UCSD-AML1 (cell line): ENCODE data around the gene PSMD9.

Experiments used
- DNase-seq: peaks from one replicate; lab custom pipeline; 2025; ENCODE audit not compliant: unreplicated experiment; lab: John Stamatoyannopoulos, UW

The PSMD9 gene

GRCh38 chr12:121949648-121950397, 61.2 kb downstream of the PSMD9 start:
- DNase-seq, result no peak

GRCh38 chr12:121953117-121953692, 64.6 kb downstream of the PSMD9 start:
- DNase-seq, result no peak

DNA sequence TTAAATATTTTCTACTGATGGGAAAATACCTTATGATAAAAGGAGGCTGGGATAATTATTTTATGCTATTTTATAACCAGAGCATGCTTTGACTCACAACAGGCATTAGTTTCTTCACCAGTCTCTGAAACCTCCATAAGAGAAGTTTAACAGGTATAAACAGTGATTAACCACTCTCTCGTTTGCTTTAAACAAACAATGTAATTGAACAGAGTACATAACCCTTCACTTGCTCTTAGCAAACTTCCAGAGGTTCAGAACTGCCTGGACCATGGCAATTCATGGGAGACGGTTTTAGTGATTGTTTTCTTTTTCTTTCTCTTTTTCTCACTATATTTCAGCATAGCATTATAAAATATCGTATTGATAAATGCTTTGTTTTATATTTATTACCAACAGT, 65.1 kb downstream of the PSMD9 start:
- no peak for DNase-seq

GRCh38 chr12:121955258-121956237, 67.0 kb downstream of the PSMD9 start:
- no peak for DNase-seq

GRCh38 chr12:121957861-121958515, 69.4 kb downstream of the PSMD9 start:
- DNase-seq, result no peak

DNA sequence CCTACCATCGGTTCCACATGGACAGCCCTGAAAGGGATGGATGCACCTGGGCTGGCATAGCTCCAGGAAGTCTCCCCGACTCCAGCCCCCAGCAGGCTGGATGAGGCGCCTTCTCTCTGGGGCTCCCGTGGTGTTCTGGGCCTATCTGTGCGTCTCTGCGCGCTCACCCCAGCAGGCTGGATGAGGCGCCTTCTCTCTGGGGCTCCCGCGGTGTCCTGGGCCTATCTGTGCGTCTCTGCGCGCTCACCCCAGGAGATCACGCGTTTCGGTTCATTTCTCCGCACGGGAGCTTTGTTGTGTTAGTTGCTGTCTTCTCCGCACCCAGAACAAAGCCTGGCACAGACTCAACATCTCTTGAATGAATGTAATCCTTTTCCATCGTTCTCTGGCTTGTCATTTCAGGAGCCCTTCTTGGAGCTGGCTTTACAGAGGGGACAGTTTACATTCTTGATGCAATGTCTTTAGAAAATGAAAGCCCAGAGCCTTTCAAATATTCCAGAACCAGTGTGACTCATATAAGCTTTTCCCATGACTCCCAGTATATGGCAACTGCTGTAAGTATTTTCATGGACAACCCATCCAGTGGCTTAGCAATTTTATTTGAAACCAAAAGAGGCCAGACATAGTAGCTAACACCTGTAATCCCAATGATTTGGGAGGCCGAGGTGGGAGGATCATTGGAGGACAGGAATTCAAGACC, 70.1 kb downstream of the PSMD9 start:
- DNase-seq, result no peak

DNA sequence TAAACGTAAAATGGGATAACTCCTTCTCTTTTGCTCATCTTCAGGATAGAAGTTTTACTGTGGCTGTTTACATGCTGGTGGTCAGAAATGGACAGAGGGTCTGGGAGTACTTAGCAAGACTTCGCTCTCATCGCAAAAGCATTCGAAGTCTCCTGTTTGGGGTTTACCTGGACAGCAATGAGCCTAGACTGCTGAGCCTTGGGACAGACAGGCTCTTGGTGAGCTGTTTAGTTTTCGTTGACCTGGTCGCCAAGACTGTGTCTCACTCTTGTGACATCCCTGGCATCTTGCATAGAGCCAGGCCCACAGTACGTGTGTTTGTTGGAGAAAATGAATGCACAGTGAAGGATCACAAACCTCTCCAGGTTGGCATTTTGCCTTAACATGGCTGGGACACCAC, 72.0 kb downstream of the PSMD9 start:
- no peak for DNase-seq

- no peak for DNase-seq
These were observed 72.7 kb downstream of the PSMD9 start for GRCh38 chr12:121961195-121961879.

GRCh38 chr12:121963341-121964018, 74.9 kb downstream of the PSMD9 start:
- DNase-seq, result no peak

DNA sequence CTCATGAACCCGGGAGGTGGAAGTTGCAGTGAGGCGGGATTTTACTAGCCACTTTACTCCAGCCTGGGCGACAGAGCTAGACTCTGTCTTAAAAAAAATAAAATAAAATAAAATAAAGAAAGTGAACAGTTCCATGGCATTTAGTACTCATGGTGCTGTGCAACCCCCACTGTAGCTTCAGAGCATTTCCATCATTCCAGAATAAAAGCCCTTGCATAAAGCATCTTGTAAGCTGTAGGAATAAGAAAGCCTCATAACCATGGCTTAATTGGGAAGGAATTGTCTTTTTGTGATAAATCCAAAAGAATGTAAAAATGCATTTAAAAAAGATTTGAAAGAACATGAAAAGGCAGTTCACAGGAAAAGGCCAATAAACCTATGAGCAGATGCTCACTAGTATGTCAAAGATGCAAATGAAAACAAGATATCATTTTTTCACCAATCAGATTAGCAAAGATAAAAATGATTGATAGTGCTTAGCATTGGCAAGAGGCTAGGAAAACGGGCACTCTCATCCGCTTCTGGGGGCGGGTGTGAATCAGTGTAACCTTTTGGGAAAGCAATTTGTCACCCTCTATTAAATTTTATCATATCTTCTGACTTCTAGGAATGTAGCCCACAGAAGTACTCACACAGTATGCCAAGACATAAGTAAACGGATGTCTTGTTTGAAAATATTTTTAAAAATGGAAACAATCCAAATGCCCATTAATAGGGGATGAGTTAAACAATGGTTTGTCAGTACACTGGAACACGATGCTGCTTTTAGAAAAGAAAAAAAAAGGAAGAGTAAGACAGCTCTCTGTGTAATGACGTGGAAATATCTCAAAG, 76.4 kb downstream of the PSMD9 start:
- DNase-seq, result no peak

DNA sequence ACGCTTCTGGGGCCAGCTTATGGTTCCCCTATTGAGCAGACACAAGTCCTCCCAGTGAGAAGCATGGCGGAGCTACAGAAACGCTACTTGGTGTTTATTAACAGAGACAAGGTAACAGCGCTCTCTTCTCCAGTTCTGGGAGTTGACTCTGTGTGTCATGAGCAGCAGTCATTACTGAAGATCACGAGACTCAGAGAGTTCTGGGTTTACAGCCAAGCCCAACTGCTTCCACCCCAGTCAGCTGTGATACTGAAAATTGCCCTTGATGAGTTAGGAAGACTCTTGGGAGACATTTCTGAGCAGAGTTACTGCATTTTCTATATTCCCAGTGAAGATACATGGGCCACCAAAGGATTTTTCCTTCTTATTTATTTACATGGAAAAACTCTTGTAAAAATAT, 78.4 kb downstream of the PSMD9 start:
- DNase-seq, result no peak
